RWPE1 (cell line): ENCODE data around the gene GSG1L2.

Source experiments
- CTCF ChIA-PET: fragments of 350-600 bp; sonication (Branson Sonifier 250); formaldehyde crosslinking; extraction: SDS; loops from one replicate; lab custom pipeline; 2021; lab: Yijun Ruan, JAX
- POLR2A ChIA-PET: fragments of 400-600 bp; formaldehyde crosslinking; extraction: SDS; loops from one replicate; lab custom pipeline; 2020; ENCODE audit warnings: antibody characterized with exemption; ENCODE audit not compliant: low non-redundant PET; lab: Yijun Ruan, JAX
- DNase-seq: peaks from one replicate; pipeline ENCODE4 v3.0.0; 2012; ENCODE audit warnings: low spot score
- H3K27ac ChIP-seq: fragments of 450-650 bp; 2 replicates; pipeline ENCODE4 v1.5.1; 2017
- TF ChIP-seq, protein P1 (sequence below): fragments of 450-650 bp; conservative IDR thresholded peaks from 2 replicates; pipeline ENCODE4 v1.5.1; 2017; ENCODE audit warnings: low read depth, mild to moderate bottlenecking

The GSG1L2 gene

DNA sequence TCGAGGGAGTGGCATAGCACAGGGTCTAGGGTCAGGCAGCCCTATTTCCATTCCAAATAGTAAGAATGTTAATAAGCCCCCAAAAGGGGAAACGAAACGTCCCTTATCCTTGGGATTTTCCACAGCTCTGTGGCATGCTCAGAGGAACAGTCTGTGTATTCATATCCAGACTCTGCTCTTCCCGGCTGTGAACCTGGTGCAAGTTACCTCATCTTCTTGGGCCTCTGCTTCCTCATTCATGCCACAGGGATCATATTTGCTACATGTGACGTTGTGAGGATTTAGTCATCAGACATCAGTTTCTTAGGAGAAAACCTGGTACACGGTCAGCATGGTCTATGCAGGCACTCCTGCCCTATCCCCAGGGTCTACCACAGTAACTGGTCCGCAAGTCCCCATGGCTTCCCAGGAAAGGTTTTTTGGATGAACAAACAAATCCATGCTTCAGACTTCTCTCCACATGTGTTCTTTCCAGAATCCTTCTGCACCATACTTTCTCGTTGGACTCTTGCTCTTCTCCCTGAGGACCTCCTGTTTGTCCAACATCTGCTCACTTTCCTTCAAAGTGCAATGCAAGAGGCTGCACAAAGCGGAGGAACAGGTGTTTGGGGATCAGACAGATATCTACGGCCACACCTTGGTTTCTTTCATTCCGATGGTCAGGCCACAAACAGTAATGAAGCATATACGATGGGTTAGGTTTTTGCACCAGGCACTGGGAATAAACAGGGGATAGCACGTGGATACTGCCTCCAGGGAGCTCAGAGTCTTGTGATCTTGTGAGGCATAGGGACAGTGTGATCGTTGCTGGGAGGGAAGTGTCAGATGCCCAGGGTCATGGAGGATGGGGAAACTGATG, 21.5 kb upstream of the GSG1L2 start:
- no peak for DNase-seq
- TF ChIP-seq, protein P1, sequence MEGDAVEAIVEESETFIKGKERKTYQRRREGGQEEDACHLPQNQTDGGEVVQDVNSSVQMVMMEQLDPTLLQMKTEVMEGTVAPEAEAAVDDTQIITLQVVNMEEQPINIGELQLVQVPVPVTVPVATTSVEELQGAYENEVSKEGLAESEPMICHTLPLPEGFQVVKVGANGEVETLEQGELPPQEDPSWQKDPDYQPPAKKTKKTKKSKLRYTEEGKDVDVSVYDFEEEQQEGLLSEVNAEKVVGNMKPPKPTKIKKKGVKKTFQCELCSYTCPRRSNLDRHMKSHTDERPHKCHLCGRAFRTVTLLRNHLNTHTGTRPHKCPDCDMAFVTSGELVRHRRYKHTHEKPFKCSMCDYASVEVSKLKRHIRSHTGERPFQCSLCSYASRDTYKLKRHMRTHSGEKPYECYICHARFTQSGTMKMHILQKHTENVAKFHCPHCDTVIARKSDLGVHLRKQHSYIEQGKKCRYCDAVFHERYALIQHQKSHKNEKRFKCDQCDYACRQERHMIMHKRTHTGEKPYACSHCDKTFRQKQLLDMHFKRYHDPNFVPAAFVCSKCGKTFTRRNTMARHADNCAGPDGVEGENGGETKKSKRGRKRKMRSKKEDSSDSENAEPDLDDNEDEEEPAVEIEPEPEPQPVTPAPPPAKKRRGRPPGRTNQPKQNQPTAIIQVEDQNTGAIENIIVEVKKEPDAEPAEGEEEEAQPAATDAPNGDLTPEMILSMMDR: no peak
- POLR2A ChIA-PET: no interaction called here
- no peak overlapping the region for H3K27ac ChIP-seq
- CTCF ChIA-PET: no interaction called here

DNA sequence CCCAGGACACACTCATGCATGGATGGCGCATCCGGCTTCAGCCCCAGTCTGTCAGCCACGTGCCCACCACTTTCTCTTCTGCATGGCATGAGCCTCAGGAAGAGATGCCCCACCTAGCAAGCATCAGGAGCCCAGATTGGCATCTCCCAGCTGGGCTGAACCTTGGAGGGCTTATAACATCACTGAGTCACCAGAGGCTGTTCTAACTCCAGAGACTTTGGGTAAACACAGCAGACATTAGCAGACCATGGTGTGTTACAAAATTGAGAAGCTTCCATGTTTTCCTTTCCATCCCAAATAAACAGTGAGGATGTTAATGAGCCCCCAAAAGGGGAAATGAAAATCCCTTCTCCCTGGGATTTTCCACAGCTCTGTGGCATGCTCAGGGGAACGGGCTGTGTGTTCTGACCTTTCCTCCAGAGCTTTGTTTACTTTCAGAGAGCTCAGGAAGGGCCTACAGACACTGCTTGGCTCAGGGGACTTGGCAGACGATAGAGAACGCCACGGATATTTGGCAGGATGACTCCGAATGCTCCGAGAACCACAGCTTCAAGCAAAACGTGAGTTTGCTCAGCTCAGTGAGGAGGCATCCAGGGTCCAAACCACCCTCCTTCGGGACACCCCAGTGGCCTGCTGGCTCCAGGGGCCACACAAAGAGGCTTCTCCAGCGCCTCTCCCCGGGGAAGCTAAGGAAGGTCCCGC, 20.3 kb upstream of the GSG1L2 start:
- CTCF ChIA-PET: interaction anchor here (0.5 kb wide), 1 partner anchor 130 kb away, joined by 3 read pairs; no protein-coding TSS in a partner anchor
- TF ChIP-seq, protein P1: no peak
- POLR2A ChIA-PET: no interaction called here
- no peak overlapping the region for H3K27ac ChIP-seq
- DNase-seq: no peak

DNA sequence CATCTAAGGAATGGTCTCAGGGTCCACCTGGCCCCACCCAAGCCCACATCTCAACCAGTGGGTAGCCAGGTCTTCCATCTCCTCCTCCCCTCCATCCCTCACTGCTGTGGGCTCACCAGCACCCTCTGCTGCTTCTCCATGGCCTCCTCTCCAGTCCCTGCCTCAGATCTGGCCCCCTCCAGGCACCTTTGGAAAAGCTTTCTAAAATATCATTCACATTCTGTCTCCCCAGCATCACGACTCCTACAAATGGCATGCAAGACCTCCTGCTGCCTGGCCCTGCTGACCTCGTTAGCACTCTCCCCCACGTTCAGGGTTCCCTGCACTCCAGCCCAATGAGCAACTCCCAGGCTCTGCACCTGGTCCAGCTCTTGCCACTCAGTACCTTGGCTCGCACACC, 17.6 kb upstream of the GSG1L2 start:
- POLR2A ChIA-PET: no interaction called here
- DNase-seq: no peak
- CTCF ChIA-PET: interaction anchor here (0.5 to 1.3 kb wide), 4 partner anchors 71 to 190 kb away, joined by 3 to 5 read pairs (median 4); no protein-coding TSS in a partner anchor
- TF ChIP-seq, protein P1: no peak
- no peak overlapping the region for H3K27ac ChIP-seq

DNA sequence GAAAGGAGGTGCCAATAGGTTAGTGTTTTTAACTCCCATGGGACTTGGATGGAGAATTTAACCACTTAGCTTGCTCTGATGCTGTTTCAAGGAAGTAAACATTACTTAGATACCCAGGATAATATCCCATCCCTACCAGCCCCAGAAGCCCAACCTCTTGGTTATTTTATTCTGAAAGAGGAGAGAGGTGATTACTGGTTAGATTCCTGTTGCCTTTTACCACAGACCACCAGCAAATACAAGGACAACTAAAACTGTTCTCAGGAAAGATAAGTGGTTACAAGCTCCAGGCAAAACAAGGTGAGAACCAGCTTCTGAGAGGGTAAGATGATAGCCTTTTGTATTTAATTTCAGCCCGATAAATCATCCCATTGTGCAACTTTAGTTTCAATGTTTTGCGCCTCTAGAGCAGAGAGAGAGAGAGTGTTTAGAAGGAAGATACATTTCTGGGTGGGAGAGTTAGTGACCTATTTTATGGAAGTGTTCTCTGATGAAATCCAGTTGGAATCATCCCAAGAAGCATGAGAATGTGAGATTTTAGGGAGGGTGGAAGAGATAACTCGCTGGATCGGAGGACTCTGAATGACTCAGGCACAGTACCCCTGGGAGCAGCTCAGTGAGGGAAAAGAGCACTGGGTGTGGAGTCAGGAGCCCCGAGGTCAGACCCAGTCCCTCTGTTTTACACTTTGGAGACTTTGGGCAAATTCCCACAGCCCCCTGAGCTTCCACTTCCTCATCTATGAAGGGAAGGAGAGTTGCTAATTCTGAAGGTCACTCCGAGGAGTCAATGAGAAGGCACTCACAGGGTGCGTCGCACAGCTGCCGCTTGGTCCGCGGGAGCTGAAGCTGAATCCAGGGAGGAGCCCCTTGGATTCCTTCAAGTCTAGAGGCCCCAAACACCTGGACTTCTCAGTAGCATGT, 15.9 kb upstream of the GSG1L2 start:
- TF ChIP-seq, protein P1: no peak
- POLR2A ChIA-PET: no interaction called here
- CTCF ChIA-PET: interaction anchor here (0.7 kb wide), 1 partner anchor 17 kb away, joined by 3 read pairs; no protein-coding TSS in a partner anchor
- DNase-seq: peak; percentile 58
- peak overlapping the region; percentile 68 for H3K27ac ChIP-seq

DNA sequence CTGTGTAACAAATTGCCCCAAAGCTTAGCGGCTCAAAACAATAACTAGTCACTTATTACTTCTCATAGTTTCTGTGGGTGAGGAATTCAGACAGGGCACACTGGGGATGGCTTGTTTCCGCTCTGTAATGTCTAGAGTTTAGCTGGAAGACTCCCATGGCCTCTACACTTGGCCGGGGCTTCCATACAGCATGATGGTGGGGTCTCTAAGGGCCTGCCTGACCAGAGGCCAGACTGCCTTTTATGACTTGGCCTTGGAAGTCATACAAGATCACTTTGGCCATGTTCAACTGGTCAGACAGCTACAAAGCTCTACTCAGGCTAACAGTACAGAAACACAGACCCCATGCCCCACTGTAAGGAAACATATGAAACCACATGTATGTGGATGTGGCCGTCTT, 12.0 kb upstream of the GSG1L2 start:
- TF ChIP-seq, protein P1: no peak
- no peak overlapping the region for H3K27ac ChIP-seq
- DNase-seq: no peak
- POLR2A ChIA-PET: no interaction called here
- CTCF ChIA-PET: no interaction called here

DNA sequence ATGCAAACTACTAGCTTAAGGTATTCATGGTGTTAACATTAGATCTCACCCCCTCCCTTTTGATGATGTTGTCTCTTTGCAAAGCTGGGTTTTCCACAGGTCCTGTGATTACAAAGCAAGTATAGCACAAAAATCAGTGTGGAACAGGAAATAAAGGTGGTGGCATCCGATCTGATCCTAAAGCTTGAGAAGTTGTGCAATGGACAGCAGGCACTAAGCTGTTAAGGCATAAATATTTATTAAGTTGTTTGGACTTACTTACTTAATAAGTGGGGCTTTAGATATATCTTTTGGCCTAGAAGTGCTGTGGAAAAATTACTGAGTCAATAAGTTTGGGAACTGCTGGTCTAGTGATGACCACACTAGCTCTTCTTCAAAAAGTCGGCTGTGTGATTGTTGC, 8.8 kb upstream of the GSG1L2 start:
- CTCF ChIA-PET: interaction anchor here (0.9 to 1.0 kb wide), 2 partner anchors 60 to 396 kb away, joined by 3 read pairs; no protein-coding TSS in a partner anchor
- POLR2A ChIA-PET: no interaction called here

More for the DNA sequence above, 8.8 kb upstream of the GSG1L2 start:
- TF ChIP-seq, protein P1: no peak
- no peak overlapping the region for H3K27ac ChIP-seq
- DNase-seq: no peak
